NCI-H2029 treated with DMSO at 0.1 percent for 48 hours (cell line): ENCODE results near the gene PRRT3.
"Not testable (repeated sequence)": the region's sequence is repeated elsewhere in the genome, so short reads cannot be mapped to it uniquely, and the experiment has no call there.

Experiments used
- DNase-seq: peaks from one replicate; lab custom pipeline; 2025; lab: John Stamatoyannopoulos, UW

The PRRT3 gene

GRCh38 chr3:9917820-9918219 is 34.4 kb downstream of the PRRT3 start:
- DNase-seq = no peak

GRCh38 chr3:9916734-9917680 is 35.2 kb downstream of the PRRT3 start, which contains the start of gene IL17RC:
TSS of gene IL17RC (plus strand) at chr3:9917098. CDS start at chr3:9917316, 218 bp downstream.
- peak; percentile 90 for DNase-seq

- DNase-seq = no peak
Measured at GRCh38 chr3:9916346-9916733, 35.9 kb downstream of the PRRT3 start.

- DNase-seq = peak; percentile 83
Measured at GRCh38 chr3:9915254-9916141, 36.7 kb downstream of the PRRT3 start.

GRCh38 chr3:9914559-9915253 is 37.5 kb downstream of the PRRT3 start:
- no peak for DNase-seq

- no peak for DNase-seq
Measured at GRCh38 chr3:9914011-9914410, 38.2 kb downstream of the PRRT3 start.

- DNase-seq = peak; percentile 69
Measured at GRCh38 chr3:9913601-9914000, 38.6 kb downstream of the PRRT3 start.

- no peak for DNase-seq
Measured at GRCh38 chr3:9912294-9912935, 39.8 kb downstream of the PRRT3 start.

- DNase-seq = no peak
Measured at GRCh38 chr3:9911863-9912262, 40.3 kb downstream of the PRRT3 start.

GRCh38 chr3:9909221-9910013 is 42.8 kb downstream of the PRRT3 start:
- DNase-seq = no peak

- no peak for DNase-seq
Measured at GRCh38 chr3:9908286-9908685, 43.9 kb downstream of the PRRT3 start.

GRCh38 chr3:9906480-9906879 is 45.7 kb downstream of the PRRT3 start:
- DNase-seq = peak; percentile 48

- DNase-seq = peak; percentile 32
Measured at GRCh38 chr3:9903904-9904303, 48.3 kb downstream of the PRRT3 start.

GRCh38 chr3:9903238-9903624 is 49.0 kb downstream of the PRRT3 start:
- DNase-seq = no peak

GRCh38 chr3:9902372-9903237 is 49.6 kb downstream of the PRRT3 start, which contains the start of gene IL17RE:
TSS of gene IL17RE (plus strand) at chr3:9902848. CDS start at chr3:9902933, 85 bp downstream.
- DNase-seq = no peak

- no peak for DNase-seq
Measured at GRCh38 chr3:9901967-9902366, 50.2 kb downstream of the PRRT3 start.

- not testable (repeated sequence) for DNase-seq
Measured at GRCh38 chr3:9900965-9901415, 51.2 kb downstream of the PRRT3 start.

- DNase-seq = no peak
Measured at GRCh38 chr3:9899289-9899791, 52.9 kb downstream of the PRRT3 start.
